DOHH2 (cell line): ENCODE results near the gene PIK3CG.

ENCODE experiments used
- H3F3A ChIP-seq: fragments of 200-600 bp; sonication (generic), shearing (Covaris generic); 2 replicates; pipeline ENCODE4 v1.6.0; 2016; ENCODE audit warnings: antibody characterized with exemption, mild to moderate bottlenecking; ENCODE audit not compliant: control insufficient read depth, insufficient read depth
- H3K27ac ChIP-seq: fragments of 200-600 bp; sonication (generic); 2 replicates; pipeline ENCODE4 v1.5.1; 2014; ENCODE audit warnings: low read depth, mild to moderate bottlenecking, low read length, moderate library complexity
- H3K27me3 ChIP-seq: fragments of 200-600 bp; sonication (generic); 2 replicates; pipeline ENCODE4 v1.6.1; 2014; ENCODE audit warnings: mild to moderate bottlenecking, low read length, mixed read lengths; ENCODE audit not compliant: control insufficient read depth
- H3K36me3 ChIP-seq: fragments of 200-600 bp; sonication (generic); 2 replicates; pipeline ENCODE4 v1.6.1; 2014; ENCODE audit warnings: mild to moderate bottlenecking, low read length, moderate library complexity, mixed read lengths; ENCODE audit not compliant: control insufficient read depth
- H3K4me1 ChIP-seq: fragments of 200-600 bp; sonication (generic); 2 replicates; pipeline ENCODE4 v1.6.1; 2014; ENCODE audit warnings: mild to moderate bottlenecking, low read length, mixed read lengths; ENCODE audit not compliant: control insufficient read depth
- H3K4me2 ChIP-seq: fragments of 200-600 bp; sonication (generic); 2 replicates; pipeline ENCODE4 v1.6.0; 2014; ENCODE audit warnings: mild to moderate bottlenecking, low read length, moderate library complexity
- H3K4me3 ChIP-seq: fragments of 200-600 bp; sonication (generic); 2 replicates; pipeline ENCODE4 v1.5.1; 2014; ENCODE audit warnings: mild to moderate bottlenecking, low read length, mixed read lengths
- H3K79me2 ChIP-seq: fragments of 200-600 bp; sonication (generic); 2 replicates; pipeline ENCODE4 v1.6.1; 2014; ENCODE audit warnings: mild to moderate bottlenecking, low read length, mixed read lengths; ENCODE audit not compliant: control insufficient read depth
- H3K9me2 ChIP-seq: fragments of 200-600 bp; sonication (generic); replicated peaks from 2 replicates; pipeline ENCODE4 v1.6.1; 2014; ENCODE audit warnings: mild to moderate bottlenecking, low read length, mixed read lengths; ENCODE audit not compliant: control insufficient read depth
- H3K9me3 ChIP-seq: fragments of 200-600 bp; sonication (generic); 2 replicates; pipeline ENCODE4 v1.6.1; 2014; ENCODE audit warnings: antibody characterized with exemption, low read length, mixed read lengths; ENCODE audit not compliant: control insufficient read depth, insufficient read depth
- H4K20me1 ChIP-seq: fragments of 200-600 bp; sonication (generic); 2 replicates; pipeline ENCODE4 v1.6.0; 2014; ENCODE audit warnings: low read depth, mild to moderate bottlenecking, antibody characterized with exemption, low read length, moderate library complexity; ENCODE audit not compliant: control insufficient read depth, insufficient read depth
- CTCF ChIP-seq: fragments of 200-600 bp; sonication (generic); IDR thresholded peaks from one replicate; pipeline ENCODE4 v1.5.1; 2014; ENCODE audit warnings: antibody characterized with exemption, mild to moderate bottlenecking, low read depth, low read length; ENCODE audit not compliant: poor library complexity, severe bottlenecking
- EZH2phosphoT487 ChIP-seq: fragments of 200-600 bp; sonication (generic); IDR thresholded peaks from 2 replicates; pipeline ENCODE4 v1.6.1; 2017; ENCODE audit warnings: borderline replicate concordance, mild to moderate bottlenecking, antibody characterized with exemption, low read length, moderate library complexity, mixed read lengths

PIK3CG gene

GRCh38 chr7:106836816-106837215, 28.3 kb upstream of the PIK3CG start:
- Histone ChIP-seq H3K36me3 (no peaks in the 10 kb centered on the region), H4K20me1 (no peaks in the 10 kb centered on the region), H3K9me3 (no peaks in the 10 kb centered on the region), H3K27ac (no peak overlapping the region), H3F3A (no peaks in the 10 kb centered on the region), H3K79me2 (no peaks in the 10 kb centered on the region), H3K4me1 (peaks cover 15% of the 10 kb centered on the region), H3K27me3 (no peaks in the 10 kb centered on the region), H3K4me2 (no peak overlapping the region), H3K9me2 (no peaks in the 10 kb centered on the region), H3K4me3 (no peak overlapping the region)
- no peak for TF ChIP-seq EZH2phosphoT487
- TF ChIP-seq CTCF: no peak

GRCh38 chr7:106839511-106839910, 25.6 kb upstream of the PIK3CG start:
- Histone ChIP-seq H3K4me3 (no peak overlapping the region; the same call in 1 of the 2 replicates), H3K27me3 (no peaks in the 10 kb centered on the region), H3K36me3 (no peaks in the 10 kb centered on the region), H3K79me2 (no peaks in the 10 kb centered on the region), H3K4me1 (peaks cover 18% of the 10 kb centered on the region), H3K27ac (no peak overlapping the region), H3F3A (no peaks in the 10 kb centered on the region), H3K9me3 (no peaks in the 10 kb centered on the region), H3K9me2 (no peaks in the 10 kb centered on the region), H3K4me2 (peak overlapping the region; percentile 33; the same call in 1 of the 2 replicates), H4K20me1 (no peaks in the 10 kb centered on the region)
- TF ChIP-seq EZH2phosphoT487 (no peak), CTCF (no peak)

- TF ChIP-seq CTCF (no peak), EZH2phosphoT487 (no peak)
- Histone ChIP-seq H3K4me2 (peak overlapping the region; percentile 33), H3K9me3 (no peaks in the 10 kb centered on the region), H4K20me1 (no peaks in the 10 kb centered on the region), H3K9me2 (no peaks in the 10 kb centered on the region), H3K79me2 (no peaks in the 10 kb centered on the region), H3K27ac (no peak overlapping the region), H3F3A (no peaks in the 10 kb centered on the region), H3K4me1 (peaks cover 18% of the 10 kb centered on the region), H3K4me3 (peak overlapping the region; percentile 24; the same call in 1 of the 2 replicates), H3K36me3 (no peaks in the 10 kb centered on the region), H3K27me3 (no peaks in the 10 kb centered on the region)
Measured at GRCh38 chr7:106840342-106840741, 24.7 kb upstream of the PIK3CG start.
